CD4-positive, alpha-beta T cell treated with Interferon gamma for 1 hour (primary cell): ENCODE measurements around the gene PRDX2.
"Not testable (repeated sequence)": the region's sequence is repeated elsewhere in the genome, so short reads cannot be mapped to it uniquely, and the experiment has no call there.

Experiments used
- DNase-seq: peaks from one replicate; pipeline ENCODE4 v3.0.0-alpha.2; 2020

Gene PRDX2

GRCh38 chr19:12801466-12802266 is at the start of gene PRDX2, which contains the start of gene THSD8:
PRDX2 (minus strand) TSS chr19:12801800; CDS start chr19:12801261, 539 bp downstream.
THSD8 (plus strand) TSS chr19:12802069; CDS start chr19:12802072, 3 bp downstream.
- peak; percentile 75 for DNase-seq

GRCh38 chr19:12847159-12848139 is 45.8 kb upstream of the PRDX2 start:
- peak; percentile 78 for DNase-seq

GRCh38 chr19:12846613-12847012 is 45.0 kb upstream of the PRDX2 start:
- not testable (repeated sequence) for DNase-seq

- no peak for DNase-seq
These were observed 42.6 kb upstream of the PRDX2 start for GRCh38 chr19:12843999-12844732.

GRCh38 chr19:12843328-12843727 is 41.7 kb upstream of the PRDX2 start:
- no peak for DNase-seq

- DNase-seq, result no peak
These were observed 40.9 kb upstream of the PRDX2 start for GRCh38 chr19:12842511-12842910.

GRCh38 chr19:12841094-12841493 is 39.5 kb upstream of the PRDX2 start:
- no peak for DNase-seq

- peak; percentile 39 for DNase-seq
These were observed 38.8 kb upstream of the PRDX2 start for GRCh38 chr19:12840091-12841079.

GRCh38 chr19:12838886-12839756 is 37.5 kb upstream of the PRDX2 start:
- peak; percentile 18 for DNase-seq

- DNase-seq, result peak; percentile 38
These were observed 36.7 kb upstream of the PRDX2 start, which contains the start of gene MAST1 for GRCh38 chr19:12838182-12838885. MAST1 (plus strand) TSS chr19:12838515; CDS start chr19:12838573, 58 bp downstream.

- no peak for DNase-seq
These were observed 35.6 kb upstream of the PRDX2 start for GRCh38 chr19:12837225-12837624.

- DNase-seq, result no peak
These were observed 34.9 kb upstream of the PRDX2 start for GRCh38 chr19:12836529-12836863.

GRCh38 chr19:12834976-12835757 is 33.6 kb upstream of the PRDX2 start:
- DNase-seq, result no peak

GRCh38 chr19:12834566-12834943 is 33.0 kb upstream of the PRDX2 start, which contains the start of gene RTBDN:
RTBDN (minus strand) TSS chr19:12834579; CDS start chr19:12829979, 4,600 bp downstream.
- DNase-seq, result no peak

GRCh38 chr19:12833738-12834565 is 32.4 kb upstream of the PRDX2 start:
- DNase-seq, result peak; percentile 51

- no peak for DNase-seq
These were observed 31.8 kb upstream of the PRDX2 start for GRCh38 chr19:12833418-12833737.

GRCh38 chr19:12828494-12828893 is 26.9 kb upstream of the PRDX2 start:
- DNase-seq, result no peak
